ENCODE results near the gene UBXN6.

DNA sequence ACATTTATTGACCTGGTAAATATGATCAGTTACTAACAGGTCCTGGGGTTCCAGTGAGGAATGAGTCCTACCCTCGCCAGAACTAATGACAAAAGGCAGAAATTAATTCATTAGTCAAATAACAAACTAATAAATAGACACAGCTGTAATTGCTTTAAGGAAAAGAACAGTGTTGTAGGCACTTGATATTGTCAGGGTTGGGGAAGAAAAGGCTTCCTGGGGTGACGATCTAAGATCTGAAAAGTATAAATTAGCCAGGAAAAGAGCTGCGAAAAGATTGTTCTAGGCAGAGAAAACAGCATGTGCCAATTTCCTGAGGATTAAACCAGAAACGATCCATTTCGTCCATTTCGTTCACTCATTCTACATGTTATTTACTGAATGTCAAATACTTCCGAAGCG lies 55.8 kb downstream of the UBXN6 start:
- TF ChIP-seq POLR2A (IDR thresholded peaks at IDR 0.05) = no peak
- TF ChIP-seq POLR2AphosphoS5 (IDR thresholded peaks at IDR 0.05) = no peak
- TF ChIP-seq, protein P1, sequence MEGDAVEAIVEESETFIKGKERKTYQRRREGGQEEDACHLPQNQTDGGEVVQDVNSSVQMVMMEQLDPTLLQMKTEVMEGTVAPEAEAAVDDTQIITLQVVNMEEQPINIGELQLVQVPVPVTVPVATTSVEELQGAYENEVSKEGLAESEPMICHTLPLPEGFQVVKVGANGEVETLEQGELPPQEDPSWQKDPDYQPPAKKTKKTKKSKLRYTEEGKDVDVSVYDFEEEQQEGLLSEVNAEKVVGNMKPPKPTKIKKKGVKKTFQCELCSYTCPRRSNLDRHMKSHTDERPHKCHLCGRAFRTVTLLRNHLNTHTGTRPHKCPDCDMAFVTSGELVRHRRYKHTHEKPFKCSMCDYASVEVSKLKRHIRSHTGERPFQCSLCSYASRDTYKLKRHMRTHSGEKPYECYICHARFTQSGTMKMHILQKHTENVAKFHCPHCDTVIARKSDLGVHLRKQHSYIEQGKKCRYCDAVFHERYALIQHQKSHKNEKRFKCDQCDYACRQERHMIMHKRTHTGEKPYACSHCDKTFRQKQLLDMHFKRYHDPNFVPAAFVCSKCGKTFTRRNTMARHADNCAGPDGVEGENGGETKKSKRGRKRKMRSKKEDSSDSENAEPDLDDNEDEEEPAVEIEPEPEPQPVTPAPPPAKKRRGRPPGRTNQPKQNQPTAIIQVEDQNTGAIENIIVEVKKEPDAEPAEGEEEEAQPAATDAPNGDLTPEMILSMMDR (IDR thresholded peaks at IDR 0.05) = no peak

Measured in prostate gland (tissue), 2 donors.